HG03095 (cell line): ENCODE results near the gene FAM47E.
"Not testable (repeated sequence)": the region's sequence is repeated elsewhere in the genome, so short reads cannot be mapped to it uniquely, and the experiment has no call there.

Experiments used
- ATAC-seq: cut with Tn5 transposase; IDR thresholded peaks from one replicate; pipeline ENCODE4 v1.9.1; 2021; ENCODE audit warnings: moderate library complexity; ENCODE audit not compliant: unreplicated experiment

FAM47E gene

GRCh38 chr4:76266627-76267026 lies 15.1 kb downstream of the FAM47E start:
- no peak for ATAC-seq

GRCh38 chr4:76267811-76268210 lies 16.3 kb downstream of the FAM47E start:
- ATAC-seq: no peak

- no peak for ATAC-seq
These were observed 19.0 kb downstream of the FAM47E start for GRCh38 chr4:76270244-76271175.

GRCh38 chr4:76271248-76271647 lies 19.7 kb downstream of the FAM47E start:
- no peak for ATAC-seq

GRCh38 chr4:76272073-76272472 lies 20.6 kb downstream of the FAM47E start:
- ATAC-seq: no peak

GRCh38 chr4:76272582-76272981 lies 21.1 kb downstream of the FAM47E start:
- ATAC-seq: no peak

- ATAC-seq: no peak
These were observed 21.5 kb downstream of the FAM47E start for GRCh38 chr4:76272999-76273398.

GRCh38 chr4:76275486-76276124 lies 24.1 kb downstream of the FAM47E start:
- no peak for ATAC-seq

- no peak for ATAC-seq
These were observed 25.3 kb downstream of the FAM47E start for GRCh38 chr4:76276813-76277212.

GRCh38 chr4:76277667-76278066 lies 26.1 kb downstream of the FAM47E start:
- no peak for ATAC-seq

GRCh38 chr4:76278583-76278982 lies 27.1 kb downstream of the FAM47E start:
- ATAC-seq: no peak

GRCh38 chr4:76279462-76279861 lies 27.9 kb downstream of the FAM47E start:
- ATAC-seq: no peak

GRCh38 chr4:76280488-76281441 lies 29.2 kb downstream of the FAM47E start:
- no peak for ATAC-seq

- ATAC-seq: not testable (repeated sequence)
These were observed 30.1 kb downstream of the FAM47E start for GRCh38 chr4:76281594-76281993.

GRCh38 chr4:76282941-76283689 lies 31.6 kb downstream of the FAM47E start:
- ATAC-seq: no peak

- ATAC-seq: no peak
These were observed 32.4 kb downstream of the FAM47E start for GRCh38 chr4:76283900-76284299.

GRCh38 chr4:76287811-76288210 lies 36.3 kb downstream of the FAM47E start:
- ATAC-seq: not testable (repeated sequence)

- no peak for ATAC-seq
These were observed 41.2 kb downstream of the FAM47E start for GRCh38 chr4:76292730-76293129.

GRCh38 chr4:76293772-76294171 lies 42.3 kb downstream of the FAM47E start:
- no peak for ATAC-seq

- ATAC-seq: no peak
These were observed 44.8 kb downstream of the FAM47E start for GRCh38 chr4:76296286-76296820.
